Cardiac muscle cell (in vitro differentiated cells and primary cell): ENCODE data around the gene TUBB. TPM values are rescaled to one million over a fixed set of nuclear protein-coding genes. Genes with fewer than 3 reads are reported as not detected.
A peak's percentile ranks its signal among the peaks of the same experiment; 100 is the strongest.

Experiments
- DNase-seq, 2 donors: peaks; one replicate each; pipeline versions ENCODE4 v3.0.0 to v3.0.0-alpha.2; 2010 to 2017; ENCODE audit warnings: low read depth in 1 of 2, low spot score in 1 of 2
- H3K27ac ChIP-seq: fragments of 200-600 bp; sonication (generic); 2 replicates; pipeline ENCODE4 v1.5.1; 2016
- H3K27me3 ChIP-seq: fragments of 200-600 bp; sonication (generic); 2 replicates; pipeline ENCODE4 v1.6.0; 2016; ENCODE audit warnings: control low read depth
- H3K36me3 ChIP-seq: fragments of 200-600 bp; sonication (generic); 2 replicates; pipeline ENCODE4 v1.5.1; 2016; ENCODE audit warnings: control low read depth
- H3K4me1 ChIP-seq: fragments of 200-600 bp; sonication (generic); 2 replicates; pipeline ENCODE4 v1.8.1; 2017; ENCODE audit warnings: low read depth, mild to moderate bottlenecking, mixed run types
- H3K4me3 ChIP-seq: fragments of 200-600 bp; sonication (generic); 2 replicates; pipeline ENCODE4 v1.5.1; 2016; ENCODE audit warnings: mild to moderate bottlenecking
- H3K9me3 ChIP-seq: fragments of 200-600 bp; sonication (generic); 2 replicates; pipeline ENCODE4 v1.5.1; 2017; ENCODE audit warnings: low read depth, mild to moderate bottlenecking, control low read depth
- polyA plus RNA-seq: library from polyadenylated mRNA; unstranded; fragments of >200 nt; fragmentation: Nextera tagmentation; extraction: Ambion mirVana; gene quantifications from 2 replicates; pipeline ENCODE4 v1.2.1, GENCODE V29; 2016
- total RNA-seq: library from RNA; depleted of rRNA; stranded (reverse); fragments of >200 nt; gene quantifications from 2 replicates; pipeline ENCODE4 v1.2.3, GENCODE V29; 2016
- TF ChIP-seq, protein P1 (sequence below): IDR thresholded peaks from 2 replicates; pipeline ENCODE4 v1.5.1; 2012; ENCODE audit warnings: low read depth, mild to moderate bottlenecking, low read length

TUBB gene
- total and polyA plus RNA-seq, 2 experiments from 2014 or later, result 675 to 827 TPM

DNA sequence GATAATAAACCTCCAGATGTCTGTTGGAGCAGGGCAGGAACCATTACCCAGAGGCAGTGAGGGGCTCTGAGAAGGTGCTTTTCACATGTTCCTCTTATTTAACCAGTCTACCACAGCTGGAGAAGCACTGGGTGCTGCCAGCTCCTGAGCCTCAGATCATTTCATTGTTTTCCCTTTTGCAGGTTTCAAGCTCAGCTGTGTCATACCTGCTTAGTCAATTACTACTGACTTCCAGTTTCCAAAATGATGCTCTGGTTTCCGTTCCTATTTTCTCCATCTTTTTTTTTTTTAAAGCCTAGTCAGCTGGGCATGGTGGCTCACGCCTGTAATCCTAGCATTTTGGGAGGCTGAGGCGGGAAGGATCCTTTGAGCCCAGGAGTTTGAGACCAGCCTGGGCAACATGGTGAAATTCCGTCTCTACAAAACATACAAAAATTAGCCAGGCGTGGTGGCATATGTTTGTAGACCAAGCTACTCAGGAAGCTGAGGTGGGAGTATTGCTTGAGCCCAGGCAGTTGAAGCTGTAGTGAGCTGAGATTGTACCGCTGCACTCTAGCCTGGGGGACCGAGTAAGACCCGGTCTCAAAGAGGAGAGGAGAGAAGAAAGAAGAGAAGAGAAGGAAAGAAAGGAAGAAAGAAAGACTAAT is 15.6 kb downstream of the TUBB start:
- no peak overlapping the region for H3K27ac ChIP-seq
- H3K27me3 ChIP-seq, result no peaks in the 10 kb centered on the region
- TF ChIP-seq, protein P1, sequence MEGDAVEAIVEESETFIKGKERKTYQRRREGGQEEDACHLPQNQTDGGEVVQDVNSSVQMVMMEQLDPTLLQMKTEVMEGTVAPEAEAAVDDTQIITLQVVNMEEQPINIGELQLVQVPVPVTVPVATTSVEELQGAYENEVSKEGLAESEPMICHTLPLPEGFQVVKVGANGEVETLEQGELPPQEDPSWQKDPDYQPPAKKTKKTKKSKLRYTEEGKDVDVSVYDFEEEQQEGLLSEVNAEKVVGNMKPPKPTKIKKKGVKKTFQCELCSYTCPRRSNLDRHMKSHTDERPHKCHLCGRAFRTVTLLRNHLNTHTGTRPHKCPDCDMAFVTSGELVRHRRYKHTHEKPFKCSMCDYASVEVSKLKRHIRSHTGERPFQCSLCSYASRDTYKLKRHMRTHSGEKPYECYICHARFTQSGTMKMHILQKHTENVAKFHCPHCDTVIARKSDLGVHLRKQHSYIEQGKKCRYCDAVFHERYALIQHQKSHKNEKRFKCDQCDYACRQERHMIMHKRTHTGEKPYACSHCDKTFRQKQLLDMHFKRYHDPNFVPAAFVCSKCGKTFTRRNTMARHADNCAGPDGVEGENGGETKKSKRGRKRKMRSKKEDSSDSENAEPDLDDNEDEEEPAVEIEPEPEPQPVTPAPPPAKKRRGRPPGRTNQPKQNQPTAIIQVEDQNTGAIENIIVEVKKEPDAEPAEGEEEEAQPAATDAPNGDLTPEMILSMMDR, result no peak
- peaks cover 57% of the 10 kb centered on the region for H3K36me3 ChIP-seq
- H3K9me3 ChIP-seq, result no peaks in the 10 kb centered on the region
- no peak overlapping the region for H3K4me3 ChIP-seq
- no peak for DNase-seq
- H3K4me1 ChIP-seq, result peaks cover under 1% of the 10 kb centered on the region

DNA sequence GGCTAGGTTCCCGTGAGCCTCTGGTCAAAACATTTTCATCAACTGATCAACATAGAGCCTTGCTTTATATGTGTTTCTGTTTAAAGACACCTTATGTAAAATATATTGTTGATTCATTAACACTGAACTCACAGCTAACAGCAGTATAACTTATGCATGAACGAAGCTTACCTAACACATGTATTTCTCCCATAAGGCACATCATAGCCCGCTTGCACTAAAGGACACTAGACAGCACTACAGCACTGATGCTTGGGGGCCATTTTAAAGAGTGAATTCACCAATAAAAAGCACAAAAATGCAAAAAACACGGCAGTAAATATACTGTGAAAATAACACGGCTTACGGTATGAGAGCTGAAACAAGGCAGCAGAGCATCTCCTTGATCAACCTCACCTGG is 18.4 kb downstream of the TUBB start:
- DNase-seq, result no peak
- Histone ChIP-seq H3K9me3 (no peaks in the 10 kb centered on the region), H3K4me3 (no peak overlapping the region), H3K4me1 (peaks cover 5% of the 10 kb centered on the region), H3K36me3 (peaks cover 49% of the 10 kb centered on the region), H3K27ac (no peak overlapping the region), H3K27me3 (no peaks in the 10 kb centered on the region)
- TF ChIP-seq, protein P1, result no peak

DNA sequence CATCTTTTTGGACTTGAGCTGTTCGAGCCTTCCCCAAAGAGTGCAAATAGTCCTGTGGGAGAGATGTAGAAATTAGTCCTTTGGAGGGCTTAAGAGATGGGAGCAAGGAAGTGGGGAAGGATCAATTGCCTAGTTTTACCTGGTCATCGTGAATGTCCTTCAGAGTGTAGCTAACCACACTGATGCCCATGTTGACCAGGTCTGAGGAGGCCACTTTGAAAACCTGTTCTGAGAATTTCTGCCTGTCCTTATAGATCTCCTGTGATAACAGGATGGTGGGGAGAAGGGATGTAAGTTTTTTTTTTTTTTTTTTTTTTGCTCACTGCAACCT is 20.4 kb downstream of the TUBB start:
- no peak overlapping the region for H3K27ac ChIP-seq

DNA sequence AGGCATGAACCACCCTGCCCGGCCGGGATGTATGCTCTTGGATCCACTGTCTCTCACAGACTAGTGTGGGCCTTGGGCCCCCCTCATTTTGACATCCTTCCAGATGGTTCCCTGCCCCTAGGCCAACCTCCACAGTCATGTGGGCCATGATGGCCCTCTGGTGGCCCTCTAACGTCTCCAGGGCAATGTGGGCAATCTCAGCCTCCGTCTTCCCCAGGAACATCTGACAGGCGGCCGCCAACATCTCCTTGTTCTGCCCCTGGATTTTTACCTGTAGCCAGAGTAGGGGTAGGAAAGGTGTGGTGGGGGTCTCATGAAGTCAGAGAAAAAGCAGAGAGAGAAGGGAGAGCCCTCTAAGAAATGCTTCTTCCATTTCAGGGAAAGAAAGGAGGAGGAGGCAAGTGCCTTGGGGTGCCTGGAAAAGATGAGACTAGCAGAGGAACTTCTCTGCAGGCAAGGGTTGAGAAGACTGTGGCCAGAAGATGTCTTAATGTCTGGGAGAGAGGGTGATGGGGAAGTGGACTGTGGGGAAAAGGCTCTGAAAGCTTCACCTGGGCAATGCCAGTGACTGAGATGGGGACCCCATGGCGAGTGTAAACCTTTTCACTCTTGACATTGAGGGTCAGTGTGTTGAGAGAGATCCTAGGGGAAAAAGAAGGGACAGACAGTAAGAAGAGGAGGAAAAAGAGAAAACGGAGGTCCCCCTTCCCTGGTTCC is 21.1 kb downstream of the TUBB start:
- peak overlapping the region; percentile 82 for H3K27ac ChIP-seq
- DNase-seq, result no peak

More for the DNA sequence above, 20.4 kb downstream of the TUBB start:
- TF ChIP-seq, protein P1, result no peak
- H3K4me1 ChIP-seq, result peaks cover 5% of the 10 kb centered on the region
- peaks cover 36% of the 10 kb centered on the region for H3K36me3 ChIP-seq
- no peaks in the 10 kb centered on the region for H3K27me3 ChIP-seq
- H3K4me3 ChIP-seq, result no peak overlapping the region
- no peaks in the 10 kb centered on the region for H3K9me3 ChIP-seq
- no peak for DNase-seq

DNA sequence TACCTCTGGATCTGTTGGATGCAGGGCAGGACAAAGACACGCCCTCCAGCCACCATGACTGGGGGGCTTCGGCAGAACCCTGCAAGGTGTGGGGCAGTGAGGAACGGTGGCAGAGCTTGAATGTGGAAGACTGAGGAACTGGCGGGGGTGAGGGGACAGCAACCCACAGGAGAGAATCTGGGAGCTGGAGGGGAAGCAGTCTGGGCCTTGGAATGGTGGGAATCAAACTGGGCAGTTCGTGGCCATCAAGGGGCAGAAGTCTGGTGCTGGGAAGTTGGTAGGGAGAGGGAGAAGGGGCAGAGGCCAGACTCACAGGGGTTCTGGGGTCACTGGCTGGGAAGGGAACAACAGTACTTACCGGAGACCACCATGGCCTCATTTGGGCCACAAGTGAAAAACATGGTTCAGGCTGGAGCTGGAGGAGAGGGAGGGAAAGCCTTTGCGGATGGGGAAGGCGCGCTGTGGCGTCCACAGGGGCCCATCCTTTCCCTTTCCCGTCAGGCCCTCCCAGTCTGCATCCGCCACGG is 21.7 kb downstream of the TUBB start:
- Histone ChIP-seq H3K27me3 (no peaks in the 10 kb centered on the region), H3K4me3 (peak overlapping the region; percentile 68), H3K9me3 (no peaks in the 10 kb centered on the region), H3K4me1 (peaks cover 5% of the 10 kb centered on the region), H3K27ac (peak overlapping the region; percentile 82), H3K36me3 (peaks cover 30% of the 10 kb centered on the region)
- TF ChIP-seq, protein P1, result no peak
- DNase-seq, result no peak

More for the DNA sequence above, 21.1 kb downstream of the TUBB start:
- H3K27me3 ChIP-seq, result no peaks in the 10 kb centered on the region
- no peaks in the 10 kb centered on the region for H3K9me3 ChIP-seq
- peak overlapping the region; percentile 68 for H3K4me3 ChIP-seq
- peaks cover 5% of the 10 kb centered on the region for H3K4me1 ChIP-seq
- TF ChIP-seq, protein P1, result no peak
- H3K36me3 ChIP-seq, result peaks cover 30% of the 10 kb centered on the region
